GM19455 (cell line): ENCODE results near the gene TANK.
"Not testable (repeated sequence)": the region's sequence is repeated elsewhere in the genome, so short reads cannot be mapped to it uniquely, and the experiment has no call there.

Source experiments
- ATAC-seq: cut with Tn5 transposase; IDR thresholded peaks from one replicate; pipeline ENCODE4 v1.9.1; 2021; ENCODE audit not compliant: unreplicated experiment

Gene TANK

DNA sequence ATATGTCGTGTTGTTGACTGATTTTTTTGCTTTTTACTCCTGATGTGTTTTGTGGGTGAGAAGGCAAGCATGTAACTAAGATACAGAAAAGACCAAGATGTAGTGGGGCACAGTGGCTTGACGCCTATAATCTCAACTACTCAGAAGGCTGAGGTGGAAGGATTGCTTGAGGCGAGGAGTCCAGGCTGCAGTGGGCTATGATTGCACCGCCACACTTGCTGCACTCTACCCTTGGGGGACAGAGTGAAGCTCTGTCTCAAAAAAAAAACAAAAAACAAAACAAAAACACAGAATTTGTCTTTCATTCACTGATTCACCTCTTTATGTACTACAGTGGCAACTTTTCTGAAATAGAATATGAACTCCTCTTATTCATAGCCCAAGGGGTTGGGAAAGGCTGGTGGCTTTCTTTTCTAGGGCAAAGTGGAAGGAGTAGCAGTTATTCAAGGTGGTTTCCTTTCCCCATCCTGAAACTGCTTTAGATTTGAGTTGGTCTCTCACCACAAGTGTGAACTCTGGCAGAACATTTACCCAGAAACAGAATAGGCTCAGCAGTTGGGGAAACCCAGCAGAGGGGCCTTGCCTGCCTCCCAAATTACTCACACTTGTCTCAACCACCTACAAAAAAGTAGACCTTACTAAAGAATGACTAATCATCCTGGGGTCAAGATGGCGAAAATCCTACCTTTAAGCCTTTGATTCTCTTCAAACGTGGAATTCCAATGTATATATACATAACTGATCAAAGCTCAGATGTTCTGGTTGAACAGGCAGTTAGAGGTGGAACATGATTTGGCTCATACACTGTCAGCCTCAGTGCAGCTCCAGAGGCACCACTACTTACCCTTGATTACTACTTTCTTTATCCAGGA lies 6.5 kb downstream of the TANK start:
- ATAC-seq: peak; percentile 83

DNA sequence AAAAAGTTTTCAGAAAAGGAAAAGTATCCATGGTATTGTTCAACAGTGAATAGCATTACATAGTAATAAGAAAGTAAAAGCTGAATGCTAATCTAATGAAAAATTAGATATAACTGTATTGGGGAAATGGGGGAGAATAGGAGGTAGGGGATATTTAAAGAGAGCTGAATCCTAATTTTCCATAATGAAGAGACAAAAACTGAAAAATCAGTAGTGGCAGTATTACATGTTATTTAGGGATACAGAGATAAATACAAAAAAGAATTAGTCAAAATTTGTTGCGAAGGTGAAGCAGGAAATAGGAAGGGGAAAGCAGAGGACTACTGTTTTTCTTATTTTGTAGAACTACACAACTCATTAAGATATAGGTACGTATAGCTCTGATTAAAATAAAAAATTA lies 9.1 kb downstream of the TANK start:
- ATAC-seq: no peak

GRCh38 chr2:161170377-161170776 lies 10.1 kb downstream of the TANK start:
- ATAC-seq: no peak

DNA sequence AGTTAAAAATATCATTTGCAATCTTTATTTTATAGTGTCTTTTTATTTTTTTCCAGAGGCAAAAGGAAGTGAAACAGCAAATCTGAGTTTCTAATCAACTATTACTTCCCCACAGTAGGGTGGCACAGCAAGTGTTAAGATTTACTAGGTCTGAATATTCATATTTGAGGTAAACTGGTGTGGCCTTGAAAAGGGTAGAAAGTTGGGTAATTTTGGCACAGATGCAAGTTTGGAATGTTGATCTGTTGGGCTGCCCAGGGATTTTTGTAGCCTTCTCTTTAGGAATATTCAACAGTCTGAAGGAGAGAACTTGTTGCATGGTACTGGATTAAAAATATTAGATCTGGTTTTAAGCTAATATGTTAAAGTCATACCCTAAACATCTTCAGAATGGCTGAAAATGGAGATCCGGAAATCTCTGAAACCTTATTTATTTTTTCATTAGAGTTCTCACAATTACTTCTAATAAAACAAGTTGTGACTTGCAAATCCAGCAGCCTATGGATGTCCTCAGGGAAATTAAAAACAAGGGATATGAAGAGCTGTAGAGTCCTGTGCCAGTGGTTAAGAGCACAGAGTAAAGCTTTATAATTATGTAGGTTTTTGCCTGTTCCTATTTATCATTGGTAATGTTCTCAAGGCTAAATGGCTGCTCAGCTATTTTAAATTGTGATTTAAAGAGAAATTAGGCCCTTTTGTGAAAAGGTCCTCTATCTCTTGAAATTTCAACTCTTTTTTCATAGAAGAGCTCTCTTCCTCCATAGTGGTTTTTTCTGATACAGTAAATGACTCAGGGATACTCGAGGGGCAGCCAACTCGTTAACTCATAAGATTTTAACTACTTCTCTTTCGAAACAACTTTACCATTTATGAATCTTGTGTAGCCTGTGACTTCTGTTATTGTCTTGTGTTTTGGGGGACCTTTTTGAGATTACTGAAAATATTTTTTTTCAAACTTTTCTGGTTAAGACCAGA lies 11.0 kb downstream of the TANK start:
- ATAC-seq: no peak

DNA sequence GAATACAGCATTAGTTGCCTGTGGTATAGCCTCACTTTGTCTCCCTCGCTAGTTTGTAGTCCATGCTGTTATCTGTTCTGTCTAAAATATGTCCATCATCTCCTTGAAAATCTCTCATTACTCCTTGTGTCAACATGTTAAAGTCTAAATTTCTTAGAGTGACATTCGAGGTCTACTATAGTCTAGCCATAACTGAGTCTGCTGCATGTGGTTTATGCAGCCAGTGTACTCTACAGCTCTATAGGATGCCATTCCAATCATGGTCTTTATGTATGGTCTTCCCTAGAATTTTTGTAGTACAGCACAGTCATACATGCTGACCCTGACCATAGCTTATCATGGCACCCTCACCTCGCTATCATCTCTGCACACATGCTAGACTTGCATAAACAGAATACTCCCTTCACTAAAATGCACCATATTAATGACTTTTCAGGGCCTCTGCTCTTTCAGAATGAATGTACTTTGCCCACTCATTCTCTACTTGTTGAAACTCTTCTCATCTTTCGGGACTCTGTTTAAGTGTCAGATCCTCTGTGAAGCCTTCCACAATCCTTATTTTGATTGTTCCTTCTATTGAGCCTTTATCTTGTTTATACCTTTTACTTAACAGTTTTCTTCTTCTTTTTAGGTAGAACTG lies 12.8 kb downstream of the TANK start:
- peak; percentile 62 for ATAC-seq

DNA sequence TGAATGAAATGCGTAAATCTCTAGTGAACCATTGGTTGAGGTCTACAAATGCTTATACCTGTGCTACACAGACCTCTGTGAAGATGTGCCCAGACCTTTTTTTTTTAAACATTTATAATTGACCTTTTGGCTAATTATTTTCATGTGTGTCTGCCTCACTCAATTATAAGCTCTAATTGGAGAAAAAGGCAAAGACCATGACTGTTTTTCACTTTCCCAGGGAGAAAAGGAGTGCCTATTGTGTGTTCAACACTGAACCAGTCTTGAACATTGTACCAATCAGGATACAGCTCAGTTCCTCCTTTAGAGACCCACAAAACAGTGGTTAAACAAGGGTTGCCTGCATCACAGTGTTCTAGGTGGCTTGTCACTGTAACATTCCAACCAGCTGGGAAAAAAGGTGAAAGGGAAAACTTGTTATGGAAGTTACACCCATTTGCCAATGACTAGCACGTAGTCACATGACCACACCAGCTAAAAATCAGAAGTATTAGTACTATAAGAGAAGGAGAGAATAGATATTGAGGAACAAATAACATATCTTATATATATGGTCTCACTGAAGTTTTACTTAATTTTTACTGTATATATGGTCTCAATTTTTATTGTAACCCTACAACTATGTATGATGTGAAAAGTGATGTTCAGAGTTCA lies 13.4 kb downstream of the TANK start:
- ATAC-seq: peak; percentile 2

GRCh38 chr2:161177969-161178368 lies 17.7 kb downstream of the TANK start:
- ATAC-seq: no peak

DNA sequence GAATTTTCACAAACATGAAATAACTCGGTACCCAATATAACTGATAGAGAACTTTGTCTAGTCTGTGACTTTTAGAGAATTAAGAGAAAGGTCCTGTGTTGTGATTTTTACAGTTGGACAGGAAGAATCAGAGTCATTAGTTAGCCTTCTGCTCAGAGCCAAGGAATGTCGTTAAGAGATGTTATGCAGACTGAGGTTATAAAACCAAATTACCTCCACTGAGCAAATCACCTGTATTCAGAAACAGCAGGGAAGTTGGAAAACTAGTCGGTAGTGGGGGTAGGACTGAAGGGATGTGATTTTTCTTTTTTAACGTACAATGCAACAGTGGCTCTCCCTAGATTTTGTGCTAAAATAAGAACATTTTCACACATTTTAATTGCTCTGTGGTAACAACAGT lies 18.5 kb downstream of the TANK start:
- ATAC-seq: no peak

DNA sequence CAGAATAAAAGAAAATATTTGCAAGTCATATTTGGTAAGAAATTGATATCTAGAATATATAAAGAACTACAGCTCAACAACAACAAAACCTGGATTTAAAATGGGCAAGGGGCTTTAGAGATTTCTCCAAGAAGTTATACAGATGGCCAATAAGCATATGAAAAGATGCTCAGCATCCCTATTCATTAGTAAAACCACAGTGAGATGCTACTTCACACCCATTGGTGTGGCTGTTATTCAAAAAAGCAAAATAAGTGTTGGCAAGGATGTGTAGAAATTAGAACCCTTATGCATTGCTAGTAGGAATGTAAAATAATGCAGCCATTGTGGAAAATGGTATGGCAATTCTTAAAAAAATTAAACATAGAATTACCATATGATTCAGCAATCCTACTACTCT lies 29.8 kb downstream of the TANK start:
- ATAC-seq: no peak

DNA sequence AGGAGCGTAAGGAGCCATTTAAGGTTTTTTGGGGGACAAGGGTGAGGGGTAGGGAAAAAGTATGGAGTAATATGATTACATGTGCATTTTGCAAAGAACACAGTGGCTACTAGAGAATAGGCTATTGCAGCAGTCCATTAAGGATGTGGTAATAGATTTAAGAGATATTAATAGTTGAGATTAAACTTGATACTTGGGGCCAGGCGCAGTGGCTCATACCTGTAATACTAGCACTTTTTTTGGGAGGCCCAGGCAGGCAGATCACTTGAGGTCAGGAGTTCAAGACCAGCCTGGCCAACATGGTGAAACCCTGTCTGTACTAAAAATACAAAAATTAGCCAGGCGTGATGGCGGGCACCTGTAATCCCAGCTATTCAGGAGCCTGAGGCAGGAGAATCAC lies 35.4 kb downstream of the TANK start:
- ATAC-seq: not testable (repeated sequence)

DNA sequence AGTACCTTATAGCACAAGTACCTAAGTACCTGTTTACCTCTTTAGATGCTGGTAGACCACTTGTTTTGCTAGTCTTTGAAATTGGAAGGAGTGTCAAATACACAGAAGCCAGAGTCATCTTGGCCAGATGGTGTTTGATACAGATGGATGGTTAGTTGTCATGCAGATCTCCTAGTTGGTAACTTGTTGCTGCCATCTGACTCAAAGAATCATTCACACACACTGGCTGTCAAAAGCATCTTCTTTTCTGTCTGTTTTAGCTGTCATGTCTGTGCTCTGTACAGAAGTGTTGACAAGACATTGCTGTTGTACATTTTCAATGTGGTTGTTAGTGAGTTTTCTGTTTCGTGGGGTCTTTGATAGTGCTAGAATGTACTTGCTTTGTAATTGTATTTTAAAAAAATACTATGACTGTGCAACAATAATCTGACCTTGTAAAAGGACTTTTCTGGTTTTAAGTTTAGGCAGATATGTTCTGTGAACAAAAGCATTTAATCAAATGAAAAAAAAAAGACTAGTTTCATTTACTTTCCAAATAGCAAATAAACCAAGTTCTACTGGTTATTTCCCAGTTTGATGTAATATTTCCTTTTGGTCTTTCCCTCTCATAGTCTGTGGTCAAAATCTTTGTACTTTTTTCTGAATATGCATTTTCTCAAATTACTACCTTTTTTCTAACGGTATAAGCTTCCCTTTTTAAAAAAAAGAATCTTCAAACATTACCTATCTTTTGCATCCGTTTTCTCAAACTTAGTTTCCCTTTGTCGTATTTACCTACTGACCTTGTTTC lies 39.9 kb downstream of the TANK start:
- peak; percentile 62 for ATAC-seq

- no peak for ATAC-seq
Observed at GRCh38 chr2:161204846-161205245, 44.6 kb downstream of the TANK start.

GRCh38 chr2:161206471-161207032 lies 46.3 kb downstream of the TANK start:
- ATAC-seq: no peak

- no peak for ATAC-seq
Observed at GRCh38 chr2:161207941-161208340, 47.7 kb downstream of the TANK start.

DNA sequence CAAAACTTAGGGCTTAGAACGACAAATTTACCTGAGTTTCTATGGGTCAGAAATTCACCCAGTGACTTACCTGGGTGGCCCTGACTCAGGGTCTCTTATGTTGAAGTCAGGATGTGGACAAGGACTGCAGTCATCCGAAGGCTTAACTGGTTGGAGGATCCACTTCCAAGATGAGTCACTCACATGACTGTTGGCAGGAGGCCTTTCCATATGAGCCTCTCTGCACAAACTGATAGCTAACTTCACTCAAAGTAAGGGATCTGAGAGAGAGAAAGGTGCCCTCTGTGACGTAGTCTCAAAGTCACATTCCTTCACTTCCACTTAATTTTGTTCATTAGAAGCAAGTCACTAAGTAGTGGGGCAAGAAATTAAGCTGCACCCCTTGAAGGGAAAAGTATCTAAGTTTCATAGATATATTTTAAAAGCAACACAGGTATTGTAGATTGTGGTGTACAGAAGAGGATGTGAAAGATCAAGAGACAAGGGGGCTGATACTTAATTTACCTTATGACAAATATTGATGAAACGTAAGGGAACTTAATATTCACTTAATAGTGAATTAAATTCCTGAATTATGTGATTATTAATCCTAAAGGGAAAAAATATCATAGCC lies 48.4 kb downstream of the TANK start:
- peak; percentile 62 for ATAC-seq

- no peak for ATAC-seq
Observed at GRCh38 chr2:161209902-161210301, 49.7 kb downstream of the TANK start.

- ATAC-seq: no peak
Observed at GRCh38 chr2:161217597-161218185, 57.5 kb downstream of the TANK start.

- no peak for ATAC-seq
Observed at GRCh38 chr2:161219211-161219610, 59.0 kb downstream of the TANK start.
